ENCODE measurements around the gene FCER2.

FCER2 gene

DNA sequence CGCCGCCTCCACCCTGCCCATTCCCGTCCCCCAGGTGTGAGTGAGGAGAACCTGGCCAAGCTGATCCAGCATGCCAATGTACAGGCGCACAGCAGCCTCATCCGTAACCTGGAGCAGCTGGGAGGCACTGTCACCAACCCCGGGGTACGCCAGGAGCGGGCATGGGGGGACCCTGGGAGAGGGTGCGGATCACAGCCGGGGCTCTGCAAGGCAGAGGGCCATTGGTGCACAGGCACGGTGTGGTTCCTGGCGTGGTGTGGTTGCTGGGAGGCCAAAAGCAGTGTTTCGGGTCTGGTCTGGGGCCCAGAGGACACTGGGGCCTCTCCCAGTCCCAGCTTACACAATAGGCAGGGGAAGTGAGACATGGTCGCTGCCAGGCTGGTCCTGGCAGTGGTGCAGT lies 56.8 kb downstream of the FCER2 start:
- peak in 1 of 2 donors; percentile 37 for DNase-seq

DNA sequence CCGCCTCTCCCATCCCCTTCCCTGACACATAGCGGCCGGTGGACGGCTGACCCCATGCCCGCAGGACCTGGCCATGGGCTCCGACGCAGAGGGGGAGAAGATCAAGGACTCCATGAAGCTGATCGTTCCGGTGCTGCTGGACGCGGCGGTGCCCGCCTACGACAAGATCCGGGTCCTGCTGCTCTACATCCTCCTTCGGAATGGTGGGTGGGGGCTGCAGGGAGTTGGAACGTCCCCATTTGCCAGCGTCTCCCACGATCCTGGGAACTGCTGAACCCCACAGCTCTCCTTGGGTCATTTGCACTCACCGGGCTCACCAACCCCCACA lies 57.4 kb downstream of the FCER2 start:
- DNase-seq, result no peak

DNA sequence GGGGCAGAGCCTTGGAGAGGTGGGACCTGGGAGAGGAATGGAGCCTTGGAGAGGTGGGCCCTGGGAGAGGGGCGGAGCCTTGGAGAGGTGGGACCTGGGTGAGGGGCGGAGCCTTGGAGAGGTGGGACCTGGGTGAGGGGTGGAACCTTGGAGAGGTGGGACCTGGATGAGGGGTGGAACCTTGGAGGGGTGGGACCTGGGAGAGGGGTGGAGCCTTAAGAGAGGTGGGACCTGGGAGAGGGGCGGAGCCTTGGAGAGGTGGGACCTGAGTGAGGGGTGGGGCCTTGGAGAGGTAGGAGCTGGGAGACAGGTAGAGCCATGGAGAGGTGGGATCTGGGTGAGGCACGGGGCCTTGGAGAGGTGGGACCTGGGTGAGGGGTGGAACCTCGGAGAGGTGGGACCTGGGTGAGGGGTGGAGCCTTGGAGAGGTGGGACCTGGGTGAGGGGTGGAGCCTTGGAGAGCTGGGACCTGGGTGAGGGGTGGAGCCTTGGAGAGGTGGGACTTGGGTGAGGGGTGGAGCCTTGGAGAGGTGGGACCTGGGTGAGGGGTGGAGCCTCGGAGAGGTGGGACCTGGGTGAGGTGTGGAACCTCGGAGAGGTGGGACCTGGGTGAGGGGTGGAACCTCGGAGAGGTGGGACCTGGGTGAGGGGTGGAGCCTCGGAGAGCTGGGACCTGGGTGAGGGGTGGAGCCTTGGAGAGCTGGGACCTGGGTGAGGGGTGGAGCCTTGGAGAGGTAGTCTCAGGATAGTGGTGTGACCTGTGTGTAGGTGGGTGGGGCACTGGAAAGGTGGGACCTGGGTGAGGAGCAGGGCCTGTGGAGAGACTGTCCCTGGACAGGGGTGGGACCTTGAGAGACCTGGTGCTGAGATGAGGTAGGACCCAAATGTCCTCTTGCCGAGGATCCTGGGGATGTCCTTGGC lies 58.0 kb downstream of the FCER2 start:
- peak; percentile 34 to 36 for DNase-seq

GRCh38 chr19:7643031-7643415 lies 58.9 kb downstream of the FCER2 start:
- DNase-seq, result no peak

GRCh38 chr19:7642295-7643030 lies 59.5 kb downstream of the FCER2 start:
- DNase-seq, result no peak

DNA sequence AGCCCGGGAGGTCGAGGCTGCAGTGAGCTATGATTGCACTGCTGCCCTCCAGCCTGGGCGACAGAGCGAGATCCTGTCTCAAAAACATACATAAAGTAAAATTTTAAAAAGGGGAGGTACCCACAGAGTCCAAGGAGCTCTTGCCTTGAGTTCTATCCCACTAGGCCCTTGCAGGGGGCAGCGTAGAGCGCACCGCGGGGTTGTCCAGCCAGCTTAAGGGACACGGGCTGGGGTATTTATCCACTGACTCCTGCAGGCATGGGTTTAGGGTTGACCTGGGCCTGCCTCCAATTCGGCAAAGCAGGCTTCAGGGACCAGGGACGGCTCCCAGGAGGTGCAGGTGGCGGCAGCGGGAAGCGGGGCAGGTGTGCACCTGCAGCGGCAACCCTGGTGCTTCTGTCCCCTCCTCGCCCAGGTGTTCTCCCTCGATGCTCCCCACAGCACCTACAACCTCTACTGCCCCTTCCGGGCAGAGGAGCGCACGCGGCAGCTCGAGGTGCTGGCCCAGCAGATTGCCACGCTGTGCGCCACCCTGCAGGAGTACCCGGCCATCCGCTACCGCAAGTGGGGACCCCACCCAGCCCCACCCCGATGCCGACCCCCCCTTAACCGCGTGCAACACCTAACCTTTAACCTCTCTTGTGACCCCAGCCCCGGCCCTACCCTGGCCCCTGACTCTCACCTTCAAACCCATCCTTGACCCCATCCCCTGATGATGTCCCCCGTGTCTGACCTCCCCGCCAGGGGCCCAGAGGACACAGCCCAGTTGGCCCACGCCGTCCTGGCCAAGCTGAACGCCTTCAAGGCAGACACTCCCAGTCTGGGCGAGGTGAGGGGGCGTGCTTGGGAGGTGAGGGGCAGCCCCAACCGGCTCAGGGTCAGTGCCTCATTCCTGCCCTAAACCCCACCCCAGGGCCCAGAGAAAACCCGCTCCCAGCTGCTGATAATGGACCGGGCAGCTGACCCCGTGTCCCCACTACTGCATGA lies 60.3 kb downstream of the FCER2 start:
- no peak for DNase-seq

DNA sequence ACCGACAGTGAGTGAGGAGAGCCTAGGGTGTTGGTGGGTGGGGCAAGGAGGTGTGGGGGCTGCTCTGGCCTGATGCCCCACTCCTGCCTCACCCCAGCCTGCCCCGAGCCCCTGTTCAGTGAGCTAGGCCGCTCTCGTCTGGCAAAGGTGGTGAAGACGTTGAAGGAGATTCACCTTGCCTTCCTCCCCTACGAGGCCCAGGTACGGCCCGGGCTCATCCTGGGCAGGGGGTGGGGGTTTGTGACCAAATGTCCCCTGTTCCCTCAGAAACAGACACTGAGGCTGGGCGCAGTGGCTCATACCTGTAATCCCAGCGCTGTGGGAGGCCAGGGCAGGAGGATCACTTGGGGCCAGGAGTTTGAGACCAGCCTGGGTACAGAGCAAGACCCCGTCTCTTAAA lies 61.1 kb downstream of the FCER2 start:
- no peak for DNase-seq

DNA sequence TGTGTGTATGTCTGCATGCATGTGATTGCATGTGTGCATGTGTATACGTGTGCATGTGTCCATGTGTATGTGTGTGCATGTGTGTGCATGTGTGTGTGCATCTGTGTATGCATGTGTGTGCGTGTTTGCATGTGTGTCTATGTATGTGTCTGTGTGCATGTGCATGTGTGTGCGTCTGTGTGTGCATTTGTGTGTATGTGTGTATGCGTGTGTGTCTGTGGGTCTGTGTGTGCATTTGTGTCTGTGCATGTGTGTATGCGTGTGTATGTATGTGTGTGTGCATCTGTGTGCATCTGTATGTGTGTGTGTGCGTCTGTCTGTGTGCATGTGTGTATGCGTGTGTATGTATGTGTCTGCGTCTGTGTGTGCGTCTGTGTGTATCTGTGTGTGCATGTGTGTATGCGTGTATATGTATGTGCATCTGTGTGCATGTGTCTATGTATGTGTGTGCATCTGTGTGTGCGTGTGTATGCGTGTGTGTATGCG lies 62.0 kb downstream of the FCER2 start:
- no peak for DNase-seq

DNA sequence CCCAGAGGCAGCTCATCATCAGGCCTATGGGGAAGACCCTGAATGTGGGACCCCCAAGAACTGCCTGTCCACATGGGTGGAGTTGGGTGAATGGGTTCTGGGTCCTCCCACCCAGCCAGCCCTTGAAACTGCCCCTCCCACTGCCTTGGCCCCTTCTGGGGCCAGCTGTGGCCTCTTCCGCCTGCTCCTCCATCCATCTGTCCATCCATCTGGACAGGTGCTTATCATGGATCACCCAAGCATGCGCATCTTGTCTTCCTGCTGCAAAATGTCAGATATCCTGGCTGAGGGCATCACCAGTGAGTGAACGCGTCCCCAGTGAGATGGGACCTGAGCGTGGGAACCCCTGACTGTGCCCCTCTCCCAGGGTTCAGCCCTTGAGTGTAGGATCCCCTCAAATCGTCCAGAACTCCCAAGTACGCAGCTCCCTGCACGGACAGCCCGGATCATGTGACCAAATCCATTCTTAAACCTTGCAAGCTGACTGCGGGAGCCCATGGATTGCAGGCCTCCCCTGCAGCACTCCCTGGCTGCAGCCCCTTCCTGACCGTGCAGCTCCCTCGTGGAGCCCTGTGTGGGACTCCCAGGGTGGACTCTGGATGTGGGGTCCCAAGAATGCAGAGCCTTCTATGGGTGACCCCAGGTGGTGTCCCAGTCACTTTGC lies 63.0 kb downstream of the FCER2 start:
- DNase-seq, result no peak

Data from CD4-positive, alpha-beta T cell treated with Interleukin-1 beta for 1 hour (primary cell).